ENCODE data around the gene IGF1R.

Gene IGF1R

DNA sequence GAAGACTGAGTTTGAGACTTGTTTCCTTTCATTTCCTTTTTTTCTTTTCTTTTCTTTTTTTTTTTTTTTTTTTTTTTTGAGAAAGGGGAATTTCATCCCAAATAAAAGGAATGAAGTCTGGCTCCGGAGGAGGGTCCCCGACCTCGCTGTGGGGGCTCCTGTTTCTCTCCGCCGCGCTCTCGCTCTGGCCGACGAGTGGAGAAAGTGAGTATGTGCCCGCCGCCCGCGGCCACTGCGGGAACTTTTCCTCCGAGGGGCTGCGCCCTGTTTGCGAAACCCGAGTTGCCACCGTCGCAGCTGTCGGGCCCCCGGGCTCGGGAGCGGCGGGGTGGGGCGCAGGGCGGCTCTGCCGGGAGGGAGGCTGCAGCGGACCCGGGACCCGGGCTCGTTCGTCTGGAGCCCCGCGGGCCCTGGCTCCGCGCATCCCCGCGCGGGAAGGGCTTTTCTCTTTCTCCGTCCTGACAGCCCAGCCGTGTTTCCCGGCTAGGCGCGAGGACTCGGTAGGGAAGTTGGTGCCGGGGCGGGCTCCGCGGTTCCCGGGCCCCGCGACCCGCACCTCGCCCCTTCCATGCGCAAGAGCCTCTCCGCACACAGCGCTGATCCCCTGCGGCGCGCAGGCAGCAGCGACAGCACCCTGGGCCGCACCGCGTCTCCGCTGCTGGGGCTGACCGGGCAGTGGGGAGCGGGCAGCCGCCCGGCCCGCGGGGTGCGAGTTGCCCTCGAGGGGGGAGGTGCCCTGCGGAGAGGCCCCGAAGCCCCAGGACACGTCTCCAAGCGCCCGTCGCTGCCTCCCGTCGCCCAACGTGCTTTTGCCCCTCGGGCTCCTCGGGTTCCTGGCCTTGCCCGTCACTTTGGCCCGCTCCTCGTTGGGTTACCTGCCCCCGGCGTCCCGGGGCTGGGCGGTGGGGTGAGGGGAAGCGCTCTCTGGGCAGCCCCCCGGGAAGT is 1.4 kb downstream of the IGF1R start:
- no peak for DNase-seq

DNA sequence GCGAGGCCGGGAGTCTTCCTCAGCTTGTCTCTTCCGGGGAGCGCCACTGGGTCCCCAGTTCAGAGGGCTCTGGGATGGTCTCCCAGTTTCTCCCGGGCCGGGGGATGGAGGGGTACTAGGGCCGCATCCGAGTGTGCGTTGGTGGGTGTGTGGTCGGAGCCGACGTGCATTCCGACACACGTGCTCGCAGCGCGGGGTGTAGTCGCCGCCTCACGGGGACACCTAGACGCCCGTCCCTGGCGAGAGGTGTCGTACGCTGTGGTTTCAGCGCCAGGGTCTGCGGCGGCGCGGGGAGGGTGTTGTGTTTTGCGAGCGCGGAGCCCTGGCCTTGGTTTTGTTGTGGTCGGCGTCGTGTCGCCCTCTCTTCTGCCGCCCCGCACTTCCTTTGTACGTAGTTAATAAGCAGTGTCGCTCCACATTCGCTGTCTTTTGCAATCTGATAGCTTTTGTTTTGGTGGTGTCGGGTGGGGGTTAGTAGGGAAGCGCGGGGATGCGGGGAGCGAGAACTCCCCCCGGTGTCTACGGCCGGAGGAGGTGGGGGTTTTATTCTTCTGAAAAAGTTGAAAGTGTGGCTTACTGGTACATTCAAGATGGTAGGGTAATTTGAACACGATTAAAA is 2.2 kb downstream of the IGF1R start:
- DNase-seq = no peak

DNA sequence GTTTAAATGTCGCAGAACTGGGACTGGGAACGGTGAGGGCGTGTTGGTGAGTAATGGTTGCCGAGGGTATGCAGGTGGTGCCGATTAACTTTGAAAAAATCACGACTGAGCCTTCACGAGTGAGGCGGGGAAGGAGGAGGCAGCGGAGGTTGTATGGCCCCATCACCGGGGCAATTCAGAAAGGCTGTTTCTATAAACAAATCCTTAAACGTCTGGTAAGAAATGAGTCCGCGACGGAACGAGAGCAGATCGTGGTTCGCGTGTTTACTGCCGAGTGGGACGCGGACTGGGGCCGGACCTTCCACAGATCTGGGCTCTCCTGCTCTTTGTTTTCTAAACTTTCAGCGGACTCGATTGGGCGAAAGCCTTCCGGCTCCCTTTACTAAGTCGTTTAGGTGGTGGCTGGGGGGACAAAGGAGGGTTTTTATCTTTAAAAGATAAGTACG is 2.7 kb downstream of the IGF1R start:
- DNase-seq = no peak

DNA sequence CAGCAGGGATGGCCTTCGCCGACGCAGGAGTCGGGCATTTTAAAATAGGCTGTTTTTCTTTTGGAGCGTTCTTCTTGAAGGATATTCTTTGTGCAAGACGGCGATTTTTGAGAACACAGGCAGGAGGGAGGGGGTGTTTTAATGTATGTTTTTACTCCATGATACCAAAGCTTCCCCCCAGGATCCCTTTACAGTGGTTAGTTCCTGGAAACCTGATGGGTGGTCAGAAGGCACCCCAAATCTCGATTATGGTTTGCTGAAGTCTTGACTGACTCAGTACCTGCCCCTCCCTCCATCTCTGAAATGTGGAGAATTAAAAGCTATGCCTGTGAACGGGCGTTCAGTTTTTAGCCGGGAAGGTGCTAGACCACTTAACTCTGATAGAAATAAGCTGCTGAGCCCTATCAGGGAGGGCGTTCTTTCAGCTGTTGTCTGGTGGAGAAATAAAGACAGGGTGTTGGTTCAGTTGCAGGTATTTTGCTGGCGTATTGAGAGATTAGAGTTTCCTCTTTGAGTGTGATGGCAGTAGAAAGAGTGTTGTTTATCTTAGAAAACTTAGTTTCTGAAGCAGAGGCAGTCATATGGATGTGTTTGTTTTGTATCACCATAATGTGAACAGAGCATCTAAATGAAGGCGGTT is 3.4 kb downstream of the IGF1R start:
- no peak for DNase-seq

DNA sequence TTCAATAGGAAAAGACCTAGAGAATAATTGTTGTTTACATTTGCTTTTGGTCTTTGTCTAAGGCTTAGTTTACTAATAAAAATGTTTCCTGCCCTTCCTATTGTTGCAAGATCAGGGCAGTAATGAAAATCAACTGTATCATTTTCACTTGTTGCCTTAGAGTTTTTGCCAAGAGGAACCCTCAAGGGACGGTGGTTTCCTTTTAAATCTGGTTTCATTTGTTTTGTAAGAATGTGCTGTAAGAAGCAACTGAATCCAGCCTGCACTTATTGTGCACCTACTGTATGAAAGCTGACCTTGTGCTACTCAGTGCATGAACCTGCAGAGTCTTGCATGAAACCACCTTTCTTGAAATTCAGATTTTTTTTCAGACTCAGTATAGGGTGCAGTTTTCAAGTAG is 5.3 kb downstream of the IGF1R start:
- no peak for DNase-seq

DNA sequence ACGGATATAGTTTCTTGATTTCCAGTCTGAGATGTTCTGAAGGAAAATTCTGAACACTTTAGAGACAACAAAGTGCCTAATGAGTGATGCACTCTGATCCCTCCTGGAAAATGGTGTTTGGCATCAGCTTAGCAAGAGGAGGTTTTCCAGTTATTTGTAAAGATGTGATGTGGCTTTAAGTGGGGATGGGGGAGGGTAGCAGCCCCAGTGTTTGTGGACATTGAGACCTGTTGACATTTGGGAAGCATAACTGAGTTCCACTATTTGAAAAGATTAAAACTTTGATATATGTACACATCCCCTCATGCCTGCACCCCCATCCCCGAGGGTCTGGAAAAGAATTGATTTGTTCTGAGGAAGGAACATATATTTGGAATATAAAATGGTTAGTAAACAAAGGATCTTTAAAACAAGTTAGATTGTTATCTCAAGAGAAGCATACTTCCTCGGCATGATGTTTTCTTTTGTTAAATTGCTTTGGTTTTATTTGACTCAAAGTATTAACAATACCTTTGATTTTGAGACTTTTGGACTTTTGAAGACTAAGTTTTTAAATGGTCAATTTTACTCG is 6.5 kb downstream of the IGF1R start:
- DNase-seq = no peak

DNA sequence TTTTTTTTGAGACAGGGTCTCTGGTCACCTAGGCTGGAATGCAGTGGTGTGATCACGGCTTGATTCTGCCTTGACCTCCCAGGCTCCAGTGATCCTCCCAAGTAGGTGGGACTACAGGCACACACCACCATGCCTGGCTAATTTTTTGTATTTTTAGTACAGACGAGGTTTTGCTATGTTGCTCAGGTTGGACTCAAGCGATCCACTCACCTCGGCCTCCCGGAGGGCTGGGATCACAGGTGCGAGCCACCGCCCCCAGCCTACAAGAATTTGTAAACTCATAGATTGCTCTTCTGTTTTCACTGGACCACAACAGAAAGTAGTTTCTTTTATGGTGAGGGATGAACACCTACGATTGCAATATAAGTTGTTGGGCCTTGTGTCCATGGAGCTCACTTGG is 7.4 kb downstream of the IGF1R start:
- DNase-seq = no peak

DNA sequence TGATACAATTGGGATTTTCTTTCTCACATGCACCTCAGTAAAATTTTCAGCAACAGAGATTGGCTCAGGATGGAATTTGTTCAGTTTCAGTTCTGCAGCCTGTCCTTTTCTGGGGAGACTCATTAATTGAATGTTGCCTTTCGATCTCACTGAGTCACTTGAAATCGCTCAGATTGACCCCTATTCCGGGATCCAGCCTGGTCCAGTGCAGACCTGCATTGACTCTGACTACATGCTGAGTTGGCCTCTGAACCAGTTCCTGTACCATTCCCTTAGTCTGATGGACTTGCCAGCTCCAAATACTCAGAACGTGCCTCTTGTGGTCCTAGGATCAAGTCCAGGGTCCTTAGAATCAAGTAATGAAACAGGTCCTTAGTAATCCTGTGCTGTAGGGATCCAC is 9.4 kb downstream of the IGF1R start:
- DNase-seq = no peak

DNA sequence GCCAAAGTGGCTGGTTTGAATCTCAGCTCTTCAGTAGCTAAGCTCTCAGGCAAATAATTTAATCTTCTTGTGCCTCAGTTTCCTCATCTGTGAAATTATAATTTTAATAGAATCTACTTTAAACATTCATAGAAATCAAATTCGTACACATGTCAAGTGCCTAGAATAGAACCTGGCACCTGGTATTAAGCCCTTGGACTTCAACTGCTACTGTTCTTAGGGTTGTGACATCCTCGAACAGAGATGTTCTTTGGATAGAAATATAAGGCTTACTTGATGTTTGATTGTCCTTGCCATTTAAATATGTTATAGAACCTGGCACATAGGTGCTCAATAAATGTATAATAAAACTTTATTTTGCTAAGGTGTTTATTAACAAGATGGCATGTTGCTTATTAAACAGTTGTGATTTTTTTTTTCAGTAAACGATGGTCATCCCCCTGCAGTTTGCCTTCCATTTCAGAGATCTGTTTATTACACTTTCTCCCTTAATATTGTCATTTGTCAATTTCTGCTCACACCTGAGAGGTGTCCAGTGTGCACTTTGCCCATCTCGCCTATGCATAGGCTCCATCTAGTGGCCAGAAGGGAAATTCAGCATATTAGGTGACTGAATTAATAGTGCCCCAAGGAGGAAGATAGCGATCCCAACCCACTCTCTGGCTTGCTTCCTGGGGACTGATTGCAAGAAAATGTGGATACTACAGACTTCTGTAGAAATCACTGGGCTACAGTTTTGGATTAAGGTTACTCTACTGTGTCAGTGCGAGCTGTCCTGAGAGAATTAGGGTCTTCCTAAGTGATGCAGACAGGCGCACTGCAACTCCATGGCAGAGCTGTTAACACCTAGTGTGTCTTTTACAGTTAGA is 10.7 kb downstream of the IGF1R start:
- DNase-seq = no peak

DNA sequence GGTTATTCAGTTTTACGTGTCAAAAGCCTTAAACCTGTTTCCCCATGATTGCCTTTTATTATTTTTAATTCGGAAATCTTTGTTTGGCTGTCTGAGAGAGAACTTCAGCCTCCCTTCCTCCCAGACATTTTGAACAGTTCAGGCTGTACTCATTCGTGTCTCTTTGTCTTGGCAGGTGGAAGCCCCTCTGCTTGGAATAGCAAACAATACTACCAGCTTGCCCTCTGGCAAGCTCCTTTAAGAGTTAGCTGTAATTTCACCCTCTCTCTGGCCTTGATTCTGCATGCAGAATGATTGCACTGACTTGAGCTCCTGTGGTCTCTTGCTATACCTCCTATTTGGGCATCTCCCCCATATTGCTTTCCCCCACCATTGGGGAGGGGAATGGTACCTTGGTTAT is 11.7 kb downstream of the IGF1R start:
- DNase-seq = no peak

DNA sequence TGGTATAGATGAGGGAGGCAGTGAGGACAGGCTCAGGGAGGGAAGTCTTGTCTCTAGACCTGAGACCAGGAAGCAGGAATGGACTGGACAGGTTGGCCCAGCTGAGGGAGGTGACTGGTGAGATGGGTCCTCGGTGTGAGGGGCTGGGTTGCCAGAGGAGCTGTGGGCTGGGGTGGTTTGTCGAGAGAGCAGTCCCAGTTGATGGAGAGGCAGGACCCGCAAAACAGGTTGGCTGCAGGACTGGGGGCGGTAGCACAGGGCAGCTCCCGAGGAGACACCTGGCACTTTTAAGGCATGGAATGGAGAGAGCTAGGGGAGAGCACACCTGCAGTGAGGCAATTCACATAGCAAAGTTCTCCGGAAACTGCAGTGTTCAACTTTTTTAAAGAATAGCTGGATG is 14.7 kb downstream of the IGF1R start:
- DNase-seq = no peak

DNA sequence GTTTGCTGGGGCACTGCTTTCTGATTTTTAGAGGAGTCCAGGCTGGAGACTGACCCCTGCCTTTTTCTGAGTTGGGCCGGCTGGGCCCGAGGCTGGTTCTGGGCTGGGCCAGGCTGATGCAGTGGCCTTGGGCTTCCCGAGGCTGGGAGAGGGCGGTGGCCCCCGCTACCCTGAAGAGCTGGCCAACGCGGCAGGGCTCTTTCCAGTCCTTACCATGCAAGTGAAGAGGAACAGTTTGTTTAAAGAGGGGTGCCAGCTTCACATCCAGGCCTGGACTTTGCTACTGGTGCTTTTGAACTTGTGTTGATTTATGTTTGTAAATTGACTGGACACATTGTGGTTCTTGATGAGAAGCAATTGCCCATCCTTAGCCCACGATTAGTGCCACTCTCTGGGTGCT is 15.3 kb downstream of the IGF1R start:
- no peak for DNase-seq

DNA sequence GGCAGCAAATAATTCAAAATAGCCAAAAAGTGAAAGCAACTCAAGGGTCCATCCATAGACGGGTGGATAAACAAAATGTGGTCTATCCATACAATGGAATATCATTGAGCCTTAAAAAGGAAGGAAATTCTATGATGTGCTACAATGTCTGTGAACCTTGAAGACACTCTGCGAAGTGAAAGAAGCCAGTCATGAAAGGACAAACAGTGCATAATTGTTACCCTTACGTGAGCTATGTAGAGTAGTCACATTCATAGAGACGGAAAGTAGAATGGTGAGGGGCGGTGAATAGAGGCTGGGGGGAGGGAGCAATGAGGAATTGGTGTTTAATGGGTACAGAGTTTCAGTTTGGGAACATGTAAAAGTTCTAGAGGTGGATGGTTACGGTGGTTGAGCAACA is 18.1 kb downstream of the IGF1R start:
- DNase-seq = no peak

DNA sequence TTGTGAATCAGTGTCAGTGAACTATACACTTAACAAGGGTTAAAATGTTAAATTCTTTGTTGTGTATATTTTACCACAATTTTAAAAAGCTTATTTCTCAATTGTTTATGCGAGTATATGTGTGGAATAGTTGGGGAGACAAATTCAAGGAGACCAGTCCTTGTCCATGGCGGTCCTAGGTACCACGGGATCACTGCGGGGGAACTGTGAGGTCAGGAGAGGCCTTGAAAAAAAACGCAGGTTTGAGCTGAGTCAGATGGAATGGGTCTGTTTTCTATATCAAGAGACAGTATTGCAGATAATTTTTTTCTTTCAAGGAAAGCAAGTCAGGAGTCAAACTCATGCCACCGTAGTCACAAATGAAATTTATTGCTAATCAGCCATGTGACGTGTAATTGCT is 18.5 kb downstream of the IGF1R start:
- no peak for DNase-seq

DNA sequence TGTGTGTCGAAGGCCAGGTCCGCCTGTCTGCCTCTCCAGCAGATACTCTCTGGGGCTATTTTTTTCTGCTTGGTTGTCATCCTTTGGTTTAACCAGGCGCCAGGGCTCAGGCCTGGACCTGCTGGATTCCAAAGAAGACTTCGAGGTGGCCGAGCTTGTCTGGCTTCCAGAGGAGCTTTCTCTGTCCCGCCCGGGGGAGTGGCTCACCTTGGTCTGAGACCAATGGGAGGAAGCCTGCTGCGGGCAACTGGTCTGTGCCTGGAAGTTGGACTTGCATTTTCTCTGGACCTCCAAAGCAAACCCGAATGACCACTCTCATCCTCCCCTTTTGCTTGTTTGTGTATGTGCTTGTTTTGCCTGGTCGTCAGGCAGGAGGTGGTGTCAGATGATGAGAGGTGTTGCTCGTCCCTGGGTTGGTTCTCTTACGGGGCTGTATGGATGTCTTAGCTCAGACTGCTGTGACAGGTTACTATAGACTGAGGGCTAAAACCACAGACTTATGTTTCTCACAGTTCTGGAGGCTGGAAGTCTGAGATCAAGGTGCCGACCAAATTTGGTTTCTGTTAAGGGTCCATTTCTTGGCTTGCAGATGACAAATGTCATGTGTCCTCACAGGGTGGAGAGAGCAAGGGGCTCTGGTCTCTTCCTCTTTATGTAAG is 19.3 kb downstream of the IGF1R start:
- DNase-seq = no peak

DNA sequence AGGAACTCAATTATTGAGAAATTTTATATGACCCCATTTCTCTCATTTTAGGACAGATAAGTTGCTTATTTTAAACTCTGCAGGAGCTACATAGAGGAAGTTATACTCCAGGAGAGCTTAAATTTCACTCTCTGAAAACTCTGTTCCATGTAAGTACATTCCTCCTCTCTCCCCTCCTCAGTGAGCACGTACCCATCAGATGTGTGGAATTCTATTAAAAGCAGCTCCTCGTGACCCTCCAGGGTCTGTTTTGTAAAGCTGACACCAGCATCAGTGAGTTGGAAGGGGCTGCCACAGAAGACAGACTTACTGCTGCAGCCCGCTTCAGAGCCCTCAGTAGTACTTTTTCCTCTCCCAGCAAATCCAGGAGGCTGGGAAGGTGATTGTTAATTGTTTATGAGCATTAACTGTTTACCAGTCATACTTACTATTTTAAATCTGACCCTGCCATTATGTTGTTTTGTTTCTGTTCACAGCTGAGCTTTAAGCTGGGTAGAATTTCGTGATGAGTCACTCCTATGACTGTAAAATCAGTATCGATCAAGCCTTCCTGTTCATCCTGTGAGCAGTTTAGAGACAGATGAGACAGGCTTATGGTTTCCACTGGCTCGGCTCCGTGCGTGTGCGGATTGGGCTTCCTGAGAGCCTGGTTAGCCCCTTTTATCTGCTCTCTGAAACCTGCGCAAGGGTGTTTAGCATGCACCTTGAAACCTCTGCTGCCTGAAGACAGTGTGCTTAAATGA is 20.4 kb downstream of the IGF1R start:
- no peak for DNase-seq

DNA sequence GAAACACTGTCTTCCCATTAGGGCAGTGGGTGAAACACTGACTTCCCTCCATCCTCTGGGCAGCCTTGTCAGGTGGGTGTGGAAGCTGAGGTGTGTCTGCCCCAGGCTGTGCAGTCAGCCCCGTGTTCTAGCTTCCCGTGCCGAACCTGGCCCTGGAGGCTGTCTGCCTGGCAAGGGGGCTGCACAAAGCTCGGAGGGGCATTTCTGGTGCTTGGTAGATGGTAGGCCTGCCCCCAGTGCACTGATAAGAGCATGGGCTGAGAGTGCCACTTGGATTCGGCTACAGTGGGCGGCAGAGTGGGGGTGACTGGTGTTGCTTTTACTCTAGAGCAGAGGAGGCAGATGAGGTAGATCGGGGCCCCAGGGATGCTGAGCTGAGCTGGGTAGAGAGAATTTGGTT is 21.3 kb downstream of the IGF1R start:
- no peak for DNase-seq

DNA sequence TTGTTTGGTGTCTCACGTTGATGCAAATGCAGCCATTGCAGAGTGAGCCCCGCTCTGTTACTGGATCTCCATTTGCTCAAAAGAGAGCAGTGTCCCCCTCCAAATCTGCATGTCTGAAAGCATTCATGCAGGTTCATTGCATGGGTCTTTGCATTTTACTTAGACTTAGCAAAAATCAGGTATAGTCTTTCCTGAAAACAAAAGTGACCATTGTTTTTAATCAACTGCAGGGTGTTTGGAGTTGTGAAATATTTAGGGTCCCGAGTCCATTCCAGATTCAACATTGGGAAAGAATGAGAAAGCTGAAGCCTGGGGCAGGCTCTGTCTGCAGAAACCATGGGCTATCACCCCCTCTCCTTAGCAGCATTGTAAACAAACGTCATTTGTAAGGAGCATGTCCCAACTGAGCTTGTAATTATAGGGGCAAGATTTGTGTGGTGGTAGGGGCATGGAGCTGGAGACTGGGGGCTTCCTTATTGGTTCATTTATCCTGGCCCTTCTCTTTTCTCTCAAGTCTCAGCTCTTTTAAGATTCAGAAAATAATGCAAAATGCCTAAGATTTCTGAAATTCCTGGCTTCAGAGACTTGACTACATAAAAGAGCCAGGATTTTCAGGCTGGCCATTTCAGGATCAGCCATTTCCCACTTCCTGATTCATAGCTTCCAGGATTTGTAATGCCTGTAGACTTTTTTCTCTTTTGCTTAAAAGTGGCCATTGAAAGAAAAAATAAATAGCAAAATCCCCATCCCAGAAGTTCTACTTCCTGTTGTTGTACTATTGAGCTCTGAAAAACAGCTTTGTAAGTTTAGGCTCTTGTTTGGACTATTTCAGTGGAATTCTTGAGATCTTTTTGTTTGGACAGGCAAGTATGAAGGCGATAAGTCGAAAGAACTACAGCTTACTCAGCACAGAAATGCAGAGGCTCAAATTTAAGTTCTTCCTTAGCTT is 23.0 kb downstream of the IGF1R start:
- no peak for DNase-seq

DNA sequence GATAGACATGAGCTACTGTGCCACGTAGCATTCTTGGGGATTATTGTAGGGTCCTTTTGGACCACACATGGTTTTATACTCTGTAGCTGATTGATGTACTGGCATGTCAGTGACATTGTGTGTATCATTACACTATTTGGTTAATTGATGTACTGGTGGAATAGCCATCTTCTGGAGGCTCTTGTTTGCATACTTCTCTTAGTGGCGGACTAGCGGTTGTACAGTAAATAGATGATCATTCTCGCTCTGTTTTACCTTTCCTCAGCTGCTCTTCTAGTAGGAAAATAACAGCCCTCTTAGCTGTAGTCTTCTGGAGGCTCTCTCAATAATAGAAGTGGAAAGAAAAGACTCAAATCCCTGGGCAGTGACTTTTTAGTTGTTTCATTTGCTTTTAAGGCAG is 24.8 kb downstream of the IGF1R start:
- DNase-seq = no peak

DNA sequence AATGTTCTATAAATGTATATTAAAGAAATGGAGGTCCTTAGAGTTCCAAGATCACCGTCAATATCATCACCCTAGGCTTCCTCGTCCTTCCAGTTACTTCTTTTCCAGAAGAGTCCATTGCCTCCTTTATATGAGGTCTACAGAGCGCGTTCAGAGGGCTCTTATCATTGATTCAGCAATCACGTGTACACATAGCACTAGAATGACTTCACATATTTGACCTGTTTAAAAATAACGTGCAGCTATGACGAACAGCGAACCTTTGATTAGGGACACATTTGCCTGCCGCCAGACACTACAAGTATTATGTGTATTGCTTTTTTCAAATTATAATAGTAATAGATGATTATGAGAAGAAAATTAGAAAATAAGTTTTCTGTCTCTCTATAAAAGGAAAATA is 26.0 kb downstream of the IGF1R start:
- no peak for DNase-seq
